ENCODE results near the gene HAPSTR1. TPM values are rescaled to one million over a fixed set of nuclear protein-coding genes. Genes with fewer than 3 reads are reported as not detected.

Gene HAPSTR1
- total RNA-seq, 1 experiment from 2014 or later: 24.4 TPM

DNA sequence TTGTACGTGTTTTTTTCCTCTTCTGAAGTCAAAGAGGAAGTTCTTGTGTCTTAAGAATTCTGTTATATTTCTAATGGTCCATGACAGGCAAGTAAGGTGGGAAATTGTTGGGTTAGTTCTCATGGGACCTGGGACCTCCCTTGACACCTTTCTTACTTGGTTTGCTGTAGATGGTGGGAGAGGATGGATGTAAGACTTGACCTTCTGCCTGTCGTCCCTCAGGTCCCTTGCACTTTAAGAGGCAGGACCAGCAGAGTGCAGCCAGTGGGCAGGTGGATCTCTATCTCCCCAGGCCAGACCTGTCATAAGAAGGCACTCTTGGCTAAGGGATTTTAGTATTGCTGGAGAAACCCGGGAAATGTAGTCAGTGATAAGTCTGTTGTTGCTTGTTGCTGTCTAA is 12.1 kb downstream of the HAPSTR1 start:
- Histone ChIP-seq H3K27ac (ENCODE audit: low read length) (no peak overlapping the region), H3K79me2 (ENCODE audit: low read length) (peaks cover 100% of the 10 kb centered on the region), H3K36me3 (ENCODE audit: low read depth, low read length) (peaks cover 79% of the 10 kb centered on the region), H3K9ac (ENCODE audit: low read length) (no peak overlapping the region), H3K4me2 (ENCODE audit: low read length) (no peak overlapping the region), H3K9me3 (ENCODE audit: low read length) (no peaks in the 10 kb centered on the region), H4K20me1 (ENCODE audit: low read length) (peaks cover 85% of the 10 kb centered on the region), H3K4me1 (ENCODE audit: insufficient read depth, low read length) (peaks cover 11% of the 10 kb centered on the region), H3K4me3 (ENCODE audit: low read length) (no peak overlapping the region), H3K9me2 (replicated peaks; ENCODE audit: low read length) (no peaks in the 10 kb centered on the region), H3F3A (ENCODE audit: low read length, unreplicated experiment) (no peaks in the 10 kb centered on the region), H2AFZ (ENCODE audit: low read length) (no peak overlapping the region), H3K27me3 (ENCODE audit: low read length) (no peaks in the 10 kb centered on the region)
- TF ChIP-seq, protein P1, sequence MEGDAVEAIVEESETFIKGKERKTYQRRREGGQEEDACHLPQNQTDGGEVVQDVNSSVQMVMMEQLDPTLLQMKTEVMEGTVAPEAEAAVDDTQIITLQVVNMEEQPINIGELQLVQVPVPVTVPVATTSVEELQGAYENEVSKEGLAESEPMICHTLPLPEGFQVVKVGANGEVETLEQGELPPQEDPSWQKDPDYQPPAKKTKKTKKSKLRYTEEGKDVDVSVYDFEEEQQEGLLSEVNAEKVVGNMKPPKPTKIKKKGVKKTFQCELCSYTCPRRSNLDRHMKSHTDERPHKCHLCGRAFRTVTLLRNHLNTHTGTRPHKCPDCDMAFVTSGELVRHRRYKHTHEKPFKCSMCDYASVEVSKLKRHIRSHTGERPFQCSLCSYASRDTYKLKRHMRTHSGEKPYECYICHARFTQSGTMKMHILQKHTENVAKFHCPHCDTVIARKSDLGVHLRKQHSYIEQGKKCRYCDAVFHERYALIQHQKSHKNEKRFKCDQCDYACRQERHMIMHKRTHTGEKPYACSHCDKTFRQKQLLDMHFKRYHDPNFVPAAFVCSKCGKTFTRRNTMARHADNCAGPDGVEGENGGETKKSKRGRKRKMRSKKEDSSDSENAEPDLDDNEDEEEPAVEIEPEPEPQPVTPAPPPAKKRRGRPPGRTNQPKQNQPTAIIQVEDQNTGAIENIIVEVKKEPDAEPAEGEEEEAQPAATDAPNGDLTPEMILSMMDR (conservative IDR thresholded peaks at IDR 0.05; ENCODE audit: low read depth, low read length): no peak
- TF ChIP-seq EZH2 (IDR thresholded peaks at IDR 0.05; ENCODE audit: low read length, unreplicated experiment) (no peak), EZH2phosphoT487 (IDR thresholded peaks at IDR 0.05; ENCODE audit: borderline replicate concordance, low read length) (no peak)
- POLR2A ChIA-PET (ENCODE audit: unreplicated experiment): no interaction called here
- no peak for ATAC-seq
- intact Hi-C loops (cut with micrococcal nuclease): no loop called here
- BruUV-seq (replicated peaks): no TSS peak
- CTCF ChIA-PET: no interaction called here
- no peak for DNase-seq

DNA sequence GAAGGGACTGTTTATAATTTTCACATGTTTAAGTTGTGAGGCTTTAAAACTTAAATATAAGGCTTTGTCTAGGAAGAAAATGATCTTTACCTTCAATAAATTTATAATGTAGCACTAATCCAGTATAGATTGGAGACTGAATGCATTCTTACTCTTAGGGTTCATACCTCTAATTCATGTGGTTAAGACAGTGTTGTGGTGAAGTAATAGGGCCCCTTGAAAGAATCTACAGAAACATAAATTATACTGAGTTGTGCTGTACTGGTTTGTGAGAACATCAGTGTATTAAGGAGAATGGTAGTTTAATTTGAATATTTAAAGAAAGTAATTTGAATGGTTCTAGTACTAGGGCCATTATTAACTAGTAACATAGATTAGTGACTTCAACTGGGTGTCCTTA is 13.7 kb downstream of the HAPSTR1 start:
- CTCF ChIA-PET: no interaction called here
- intact Hi-C loops (cut with micrococcal nuclease): no loop called here
- no TSS peak for BruUV-seq (replicated peaks)
- Histone ChIP-seq H3K4me1 (ENCODE audit: insufficient read depth, low read length) (no peaks in the 10 kb centered on the region), H3K9me2 (replicated peaks; ENCODE audit: low read length) (no peaks in the 10 kb centered on the region), H3K4me3 (ENCODE audit: low read length) (no peak overlapping the region), H3K27me3 (ENCODE audit: low read length) (no peaks in the 10 kb centered on the region), H3K27ac (ENCODE audit: low read length) (no peak overlapping the region), H3F3A (ENCODE audit: low read length, unreplicated experiment) (no peaks in the 10 kb centered on the region), H4K20me1 (ENCODE audit: low read length) (peaks cover 83% of the 10 kb centered on the region), H3K79me2 (ENCODE audit: low read length) (peaks cover 100% of the 10 kb centered on the region), H2AFZ (ENCODE audit: low read length) (no peak overlapping the region), H3K9ac (ENCODE audit: low read length) (no peak overlapping the region), H3K9me3 (ENCODE audit: low read length) (no peaks in the 10 kb centered on the region), H3K36me3 (ENCODE audit: low read depth, low read length) (peaks cover 80% of the 10 kb centered on the region), H3K4me2 (ENCODE audit: low read length) (no peak overlapping the region)
- DNase-seq (no peak), ATAC-seq (no peak)
- POLR2A ChIA-PET (ENCODE audit: unreplicated experiment): no interaction called here
- TF ChIP-seq, protein P1 (conservative IDR thresholded peaks at IDR 0.05; ENCODE audit: low read depth, low read length): no peak
- TF ChIP-seq EZH2phosphoT487 (IDR thresholded peaks at IDR 0.05; ENCODE audit: borderline replicate concordance, low read length) (no peak), EZH2 (IDR thresholded peaks at IDR 0.05; ENCODE audit: low read length, unreplicated experiment) (no peak)

DNA sequence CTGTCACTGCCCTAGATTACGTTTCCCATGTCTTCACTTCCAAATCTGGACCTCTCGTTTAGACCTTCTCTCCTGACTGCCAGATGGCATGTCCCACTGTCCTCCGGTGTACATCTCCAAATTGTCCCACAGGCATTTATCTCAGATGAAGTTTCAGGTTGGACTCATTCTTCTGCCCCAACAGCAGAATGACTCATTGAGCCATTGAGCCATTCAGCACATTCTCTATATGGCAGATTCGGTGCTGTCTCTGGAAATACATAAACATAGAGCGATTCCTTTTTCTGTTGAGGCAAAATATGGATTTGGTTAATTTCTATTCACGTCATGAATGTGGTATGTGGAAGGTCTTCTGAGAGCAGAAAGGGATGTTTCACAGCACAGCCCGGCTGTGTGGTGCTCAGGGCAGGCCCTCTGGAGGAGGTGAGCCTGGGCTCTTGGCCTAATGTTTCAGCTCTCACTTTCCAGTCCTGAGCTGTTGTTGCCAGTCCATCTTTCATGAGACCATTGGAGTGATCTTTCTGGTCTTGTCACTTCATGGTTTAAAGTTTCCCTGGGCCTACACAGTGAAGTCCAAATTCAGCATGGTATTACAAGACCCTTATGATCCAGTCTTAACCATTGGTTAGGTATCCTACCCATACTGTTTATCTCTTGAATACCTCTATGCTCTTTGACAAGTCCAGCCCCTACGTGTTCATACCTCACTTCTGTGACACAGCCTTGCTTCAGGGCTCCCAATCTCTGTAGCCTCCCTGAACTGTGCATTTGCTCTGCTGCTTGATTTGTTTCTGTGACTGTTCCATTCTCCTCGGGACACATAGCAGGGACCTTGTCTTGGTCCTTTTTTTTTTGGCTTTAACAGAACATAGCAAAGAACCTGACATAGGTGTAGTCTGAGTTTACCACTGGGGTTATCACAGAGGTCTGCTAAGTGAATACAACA is 15.9 kb downstream of the HAPSTR1 start:
- no peak overlapping the region for H3K4me2 ChIP-seq (ENCODE audit: low read length)

More for the DNA sequence above, 15.9 kb downstream of the HAPSTR1 start:
- H3K27ac ChIP-seq (ENCODE audit: low read length): no peak overlapping the region
- no peaks in the 10 kb centered on the region for H3K9me2 ChIP-seq (replicated peaks; ENCODE audit: low read length)
- no peak overlapping the region for H3K4me3 ChIP-seq (ENCODE audit: low read length)
- ChIA-PET POLR2A (ENCODE audit: unreplicated experiment) (no interaction called here), CTCF (no interaction called here)
- H3K36me3 ChIP-seq (ENCODE audit: low read depth, low read length): peaks cover 69% of the 10 kb centered on the region
- no peak overlapping the region for H3K9ac ChIP-seq (ENCODE audit: low read length)
- no TSS peak for BruUV-seq (replicated peaks)
- no peaks in the 10 kb centered on the region for H3F3A ChIP-seq (ENCODE audit: low read length, unreplicated experiment)
- peaks cover 71% of the 10 kb centered on the region for H4K20me1 ChIP-seq (ENCODE audit: low read length)
- H3K9me3 ChIP-seq (ENCODE audit: low read length): no peaks in the 10 kb centered on the region
- TF ChIP-seq, protein P1 (conservative IDR thresholded peaks at IDR 0.05; ENCODE audit: low read depth, low read length): no peak
- TF ChIP-seq EZH2 (IDR thresholded peaks at IDR 0.05; ENCODE audit: low read length, unreplicated experiment) (no peak), EZH2phosphoT487 (IDR thresholded peaks at IDR 0.05; ENCODE audit: borderline replicate concordance, low read length) (no peak)
- intact Hi-C loops (cut with micrococcal nuclease): no loop called here
- ATAC-seq (no peak), DNase-seq (no peak)
- peaks cover 100% of the 10 kb centered on the region for H3K79me2 ChIP-seq (ENCODE audit: low read length)
- no peak overlapping the region for H2AFZ ChIP-seq (ENCODE audit: low read length)
- no peaks in the 10 kb centered on the region for H3K27me3 ChIP-seq (ENCODE audit: low read length)
- H3K4me1 ChIP-seq (ENCODE audit: insufficient read depth, low read length): 0 out of 2 replicates have a peak, but pooled peaks cover under 1% of the 10 kb centered on the region

All from PC-3 (cell line).